K562 (cell line): Measurements from ENCODE around the gene ZNF234. TPM values are rescaled to one million over a fixed set of nuclear protein-coding genes. Genes with fewer than 3 reads are reported as not detected.

ENCODE experiments used
- E4F1 ChIP-seq: fragments of 250-450 bp; sonication (Bioruptor Pico); IDR thresholded peaks from 2 replicates; pipeline ENCODE4 v1.5.0; 2021; ENCODE audit warnings: mild to moderate bottlenecking, borderline replicate concordance
- EGR1 ChIP-seq: fragments of 450-650 bp; conservative IDR thresholded peaks from 2 replicates; pipeline ENCODE4 v1.6.1; 2017; ENCODE audit warnings: mild to moderate bottlenecking
- ETS2 ChIP-seq: IDR thresholded peaks from 2 replicates; pipeline ENCODE4 v1.6.1; 2016; ENCODE audit warnings: borderline replicate concordance, missing genetic modification characterization, mild to moderate bottlenecking, moderate library complexity, missing compliant biosample characterization; ENCODE audit not compliant: poor library complexity, severe bottlenecking
- KAT7 ChIP-seq: sonication (generic); formaldehyde crosslinking; IDR thresholded peaks from 2 replicates; pipeline ENCODE4 v1.8.0; 2022; ENCODE audit warnings: missing genetic modification reagents, mild to moderate bottlenecking, borderline replicate concordance
- KLF13 ChIP-seq: fragments of 450-650 bp; IDR thresholded peaks from 2 replicates; pipeline ENCODE4 v1.6.1; 2016; ENCODE audit warnings: missing genetic modification characterization, low read depth, mild to moderate bottlenecking, missing compliant biosample characterization, moderate library complexity, borderline replicate concordance
- TARDBP ChIP-seq: fragments of 450-650 bp; IDR thresholded peaks from 2 replicates; pipeline ENCODE4 v1.6.1; 2016
- ZFP36 ChIP-seq: fragments of 150-350 bp; IDR thresholded peaks from 2 replicates; pipeline ENCODE4 v1.6.1; 2018; ENCODE audit warnings: low read length, low read depth; ENCODE audit not compliant: partially characterized antibody
- polyA plus RNA-seq, 8 experiments: library from polyadenylated mRNA; depleted of rRNA in 4 of 8; stranded (reverse) in 5 of 8; unstranded in 3 of 8; fragments of >200 nt; fragmentation: Nextera tagmentation in 2 of 8; fragmentation: Illumina TruSeq in 1 of 8; extraction: Ambion mirVana in 2 of 8; extraction: Trizol in 1 of 8; gene quantifications; 2 replicates each; pipeline versions ENCODE4 v1.2.1 to v1.2.3, GENCODE V29; 2011 to 2014; ENCODE audit warnings: inconsistent platforms in 1 of 8, missing spikeins in 1 of 8
- total RNA-seq, 7 experiments: library from RNA; depleted of rRNA in 6 of 7; stranded (reverse); fragments of >200 nt in 6 of 7; fragmentation: Illumina TruSeq in 2 of 7; extraction: Trizol in 2 of 7; gene quantifications; 2 replicates each; pipeline versions ENCODE4 v1.2.1 to v1.2.3, GENCODE V29; 2011 to 2021; ENCODE audit warnings: low replicate concordance in 1 of 7
- TF ChIP-seq, protein P1 (sequence below): fragments of 200-600 bp; sonication (generic); IDR thresholded peaks from one replicate; pipeline ENCODE4 v1.6.1; 2012; ENCODE audit warnings: mild to moderate bottlenecking, low read depth, low read length, inconsistent platforms
- TF ChIP-seq, protein P2 (sequence below), 2 experiments: fragments of 450-650 bp in 1 of 2; sonication (generic) in 1 of 2; formaldehyde crosslinking in 1 of 2; IDR thresholded peaks in 1 of 2; conservative IDR thresholded peaks in 1 of 2; 2 replicates each; pipeline versions ENCODE4 v1.6.1 to v1.8.1; 2016 to 2023; ENCODE audit warnings: mild to moderate bottlenecking in 2 of 2, moderate library complexity in 2 of 2, inconsistent platforms in 1 of 2, missing genetic modification reagents in 1 of 2

ZNF234 gene
- total and polyA plus RNA-seq, 9 of the 15 experiments (the other 6 are each of a cell fraction or from before 2014, with no cell fraction given), result 0.82 to 2.9 (median 1.5) TPM

DNA sequence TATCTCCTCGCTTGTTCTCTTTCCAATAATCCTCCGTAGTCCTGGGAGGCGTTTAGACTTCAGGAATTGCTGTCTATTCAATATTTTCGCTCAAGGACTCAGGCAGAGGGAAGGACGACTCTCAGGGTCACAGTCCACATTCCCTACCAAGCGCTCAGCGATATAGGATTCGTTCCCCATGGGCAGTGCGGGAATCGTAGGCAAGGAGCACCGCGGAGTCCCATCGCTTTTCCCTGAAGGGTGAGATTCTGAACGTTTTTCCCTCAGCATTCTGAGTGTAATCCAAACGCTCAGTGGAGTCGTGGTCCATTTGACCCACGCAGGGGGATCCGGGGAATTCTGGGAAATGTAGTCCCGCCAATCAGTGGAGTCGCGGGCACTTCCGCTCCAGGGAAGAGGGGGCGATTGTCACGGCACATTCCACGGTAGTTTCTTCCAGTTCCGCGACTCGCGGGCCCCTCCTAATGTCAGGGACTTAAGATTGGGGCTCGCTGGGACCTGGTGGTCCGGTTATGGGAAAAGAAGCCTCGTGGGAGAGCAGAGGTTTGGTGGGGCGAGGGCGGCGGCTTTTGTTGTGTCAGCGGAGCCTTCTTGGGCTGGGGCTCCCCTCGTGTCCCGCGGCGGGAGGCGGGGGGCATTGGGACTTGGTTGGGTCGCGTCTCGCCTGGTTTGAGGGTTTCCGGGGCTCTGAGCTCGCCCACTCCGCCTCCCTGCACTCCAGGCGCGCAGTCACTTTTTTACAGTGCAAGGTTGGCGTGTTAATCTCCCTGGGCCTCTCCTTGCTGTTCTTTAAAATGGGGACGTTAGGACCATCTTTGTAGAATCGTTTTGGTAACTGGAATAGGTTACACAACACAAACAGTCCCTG lies at the start of gene ZNF234 (continued):
- TF ChIP-seq, protein P1, sequence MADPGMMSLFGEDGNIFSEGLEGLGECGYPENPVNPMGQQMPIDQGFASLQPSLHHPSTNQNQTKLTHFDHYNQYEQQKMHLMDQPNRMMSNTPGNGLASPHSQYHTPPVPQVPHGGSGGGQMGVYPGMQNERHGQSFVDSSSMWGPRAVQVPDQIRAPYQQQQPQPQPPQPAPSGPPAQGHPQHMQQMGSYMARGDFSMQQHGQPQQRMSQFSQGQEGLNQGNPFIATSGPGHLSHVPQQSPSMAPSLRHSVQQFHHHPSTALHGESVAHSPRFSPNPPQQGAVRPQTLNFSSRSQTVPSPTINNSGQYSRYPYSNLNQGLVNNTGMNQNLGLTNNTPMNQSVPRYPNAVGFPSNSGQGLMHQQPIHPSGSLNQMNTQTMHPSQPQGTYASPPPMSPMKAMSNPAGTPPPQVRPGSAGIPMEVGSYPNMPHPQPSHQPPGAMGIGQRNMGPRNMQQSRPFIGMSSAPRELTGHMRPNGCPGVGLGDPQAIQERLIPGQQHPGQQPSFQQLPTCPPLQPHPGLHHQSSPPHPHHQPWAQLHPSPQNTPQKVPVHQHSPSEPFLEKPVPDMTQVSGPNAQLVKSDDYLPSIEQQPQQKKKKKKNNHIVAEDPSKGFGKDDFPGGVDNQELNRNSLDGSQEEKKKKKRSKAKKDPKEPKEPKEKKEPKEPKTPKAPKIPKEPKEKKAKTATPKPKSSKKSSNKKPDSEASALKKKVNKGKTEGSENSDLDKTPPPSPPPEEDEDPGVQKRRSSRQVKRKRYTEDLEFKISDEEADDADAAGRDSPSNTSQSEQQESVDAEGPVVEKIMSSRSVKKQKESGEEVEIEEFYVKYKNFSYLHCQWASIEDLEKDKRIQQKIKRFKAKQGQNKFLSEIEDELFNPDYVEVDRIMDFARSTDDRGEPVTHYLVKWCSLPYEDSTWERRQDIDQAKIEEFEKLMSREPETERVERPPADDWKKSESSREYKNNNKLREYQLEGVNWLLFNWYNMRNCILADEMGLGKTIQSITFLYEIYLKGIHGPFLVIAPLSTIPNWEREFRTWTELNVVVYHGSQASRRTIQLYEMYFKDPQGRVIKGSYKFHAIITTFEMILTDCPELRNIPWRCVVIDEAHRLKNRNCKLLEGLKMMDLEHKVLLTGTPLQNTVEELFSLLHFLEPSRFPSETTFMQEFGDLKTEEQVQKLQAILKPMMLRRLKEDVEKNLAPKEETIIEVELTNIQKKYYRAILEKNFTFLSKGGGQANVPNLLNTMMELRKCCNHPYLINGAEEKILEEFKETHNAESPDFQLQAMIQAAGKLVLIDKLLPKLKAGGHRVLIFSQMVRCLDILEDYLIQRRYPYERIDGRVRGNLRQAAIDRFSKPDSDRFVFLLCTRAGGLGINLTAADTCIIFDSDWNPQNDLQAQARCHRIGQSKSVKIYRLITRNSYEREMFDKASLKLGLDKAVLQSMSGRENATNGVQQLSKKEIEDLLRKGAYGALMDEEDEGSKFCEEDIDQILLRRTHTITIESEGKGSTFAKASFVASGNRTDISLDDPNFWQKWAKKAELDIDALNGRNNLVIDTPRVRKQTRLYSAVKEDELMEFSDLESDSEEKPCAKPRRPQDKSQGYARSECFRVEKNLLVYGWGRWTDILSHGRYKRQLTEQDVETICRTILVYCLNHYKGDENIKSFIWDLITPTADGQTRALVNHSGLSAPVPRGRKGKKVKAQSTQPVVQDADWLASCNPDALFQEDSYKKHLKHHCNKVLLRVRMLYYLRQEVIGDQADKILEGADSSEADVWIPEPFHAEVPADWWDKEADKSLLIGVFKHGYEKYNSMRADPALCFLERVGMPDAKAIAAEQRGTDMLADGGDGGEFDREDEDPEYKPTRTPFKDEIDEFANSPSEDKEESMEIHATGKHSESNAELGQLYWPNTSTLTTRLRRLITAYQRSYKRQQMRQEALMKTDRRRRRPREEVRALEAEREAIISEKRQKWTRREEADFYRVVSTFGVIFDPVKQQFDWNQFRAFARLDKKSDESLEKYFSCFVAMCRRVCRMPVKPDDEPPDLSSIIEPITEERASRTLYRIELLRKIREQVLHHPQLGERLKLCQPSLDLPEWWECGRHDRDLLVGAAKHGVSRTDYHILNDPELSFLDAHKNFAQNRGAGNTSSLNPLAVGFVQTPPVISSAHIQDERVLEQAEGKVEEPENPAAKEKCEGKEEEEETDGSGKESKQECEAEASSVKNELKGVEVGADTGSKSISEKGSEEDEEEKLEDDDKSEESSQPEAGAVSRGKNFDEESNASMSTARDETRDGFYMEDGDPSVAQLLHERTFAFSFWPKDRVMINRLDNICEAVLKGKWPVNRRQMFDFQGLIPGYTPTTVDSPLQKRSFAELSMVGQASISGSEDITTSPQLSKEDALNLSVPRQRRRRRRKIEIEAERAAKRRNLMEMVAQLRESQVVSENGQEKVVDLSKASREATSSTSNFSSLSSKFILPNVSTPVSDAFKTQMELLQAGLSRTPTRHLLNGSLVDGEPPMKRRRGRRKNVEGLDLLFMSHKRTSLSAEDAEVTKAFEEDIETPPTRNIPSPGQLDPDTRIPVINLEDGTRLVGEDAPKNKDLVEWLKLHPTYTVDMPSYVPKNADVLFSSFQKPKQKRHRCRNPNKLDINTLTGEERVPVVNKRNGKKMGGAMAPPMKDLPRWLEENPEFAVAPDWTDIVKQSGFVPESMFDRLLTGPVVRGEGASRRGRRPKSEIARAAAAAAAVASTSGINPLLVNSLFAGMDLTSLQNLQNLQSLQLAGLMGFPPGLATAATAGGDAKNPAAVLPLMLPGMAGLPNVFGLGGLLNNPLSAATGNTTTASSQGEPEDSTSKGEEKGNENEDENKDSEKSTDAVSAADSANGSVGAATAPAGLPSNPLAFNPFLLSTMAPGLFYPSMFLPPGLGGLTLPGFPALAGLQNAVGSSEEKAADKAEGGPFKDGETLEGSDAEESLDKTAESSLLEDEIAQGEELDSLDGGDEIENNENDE, result no peak
- TF ChIP-seq TARDBP (no peak), KLF13 (tag) (no peak), ETS2 (no peak), ZFP36 (no peak), EGR1 (peak; percentile 57), KAT7 (CRISPR knock-in tag) (no peak), E4F1 (CRISPR knock-in tag) (no peak)
- TF ChIP-seq, protein P2, sequence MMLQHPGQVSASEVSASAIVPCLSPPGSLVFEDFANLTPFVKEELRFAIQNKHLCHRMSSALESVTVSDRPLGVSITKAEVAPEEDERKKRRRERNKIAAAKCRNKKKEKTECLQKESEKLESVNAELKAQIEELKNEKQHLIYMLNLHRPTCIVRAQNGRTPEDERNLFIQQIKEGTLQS (IDR thresholded peaks at IDR 0.05), result no peak
- TF ChIP-seq, protein P2 (CRISPR knock-in tag; conservative IDR thresholded peaks at IDR 0.05), result no peak
